Activated B cell treated with CpG ODN at 0.5 μM for 24 hours (primary cell): ENCODE results near the gene ADNP2. TPM values are rescaled to one million over a fixed set of nuclear protein-coding genes. Genes with fewer than 3 reads are reported as not detected.

Experiments used
- ATAC-seq: fragments of 200-7000 bp; cut with Tn5 transposase; one replicate; pipeline ENCODE4 v1.10.0; 2021; ENCODE audit warnings: low read depth, mild to moderate bottlenecking, moderate library complexity
- CTCF ChIA-PET: fragments of 350-600 bp; sonication (Branson Sonifier 250); formaldehyde crosslinking; loops from one replicate; lab custom pipeline; 2021; ENCODE audit warnings: antibody characterized with exemption; lab: Charles Lee
- POLR2A ChIA-PET: fragments of 350-600 bp; sonication (Branson Sonifier 250); formaldehyde crosslinking; loops from one replicate; lab custom pipeline; 2021; ENCODE audit warnings: antibody characterized with exemption; lab: Charles Lee
- DNase-seq: peaks from one replicate; pipeline ENCODE4 v3.0.0; 2022
- H3K27ac Mint-ChIP-seq: one replicate; pipeline ENCODE4 v1.8.0; 2020; ENCODE audit warnings: mixed read lengths
- H3K27me3 Mint-ChIP-seq: one replicate; pipeline ENCODE4 v1.8.0; 2021; ENCODE audit warnings: mixed read lengths
- H3K36me3 Mint-ChIP-seq: one replicate; pipeline ENCODE4 v1.8.0; 2021; ENCODE audit warnings: low read depth, mixed read lengths
- H3K4me1 Mint-ChIP-seq: one replicate; pipeline ENCODE4 v1.8.0; 2021; ENCODE audit warnings: mixed read lengths
- H3K4me3 Mint-ChIP-seq: one replicate; pipeline ENCODE4 v1.8.0; 2020; ENCODE audit warnings: mild to moderate bottlenecking, mixed read lengths
- H3K9me3 Mint-ChIP-seq: one replicate; pipeline ENCODE4 v1.8.0; 2020; ENCODE audit warnings: mixed read lengths
- intact Hi-C: fragments of 100-400 bp; cut with micrococcal nuclease; formaldehyde crosslinking; loops from one replicate; pipeline ENCODE4 v1.15.1; 2024
- total RNA-seq: library from RNA; stranded (reverse); gene quantifications from 2 replicates; pipeline ENCODE4 v1.2.3, GENCODE V29; 2022
- TF ChIP-seq, protein P1 (sequence below): fragments of 200-600 bp; IDR thresholded peaks from one replicate; pipeline ENCODE4 v1.8.0; 2022; ENCODE audit warnings: antibody characterized with exemption, mild to moderate bottlenecking

The ADNP2 gene
- total RNA-seq, 1 donor from 2014 or later = 19.7 TPM

DNA sequence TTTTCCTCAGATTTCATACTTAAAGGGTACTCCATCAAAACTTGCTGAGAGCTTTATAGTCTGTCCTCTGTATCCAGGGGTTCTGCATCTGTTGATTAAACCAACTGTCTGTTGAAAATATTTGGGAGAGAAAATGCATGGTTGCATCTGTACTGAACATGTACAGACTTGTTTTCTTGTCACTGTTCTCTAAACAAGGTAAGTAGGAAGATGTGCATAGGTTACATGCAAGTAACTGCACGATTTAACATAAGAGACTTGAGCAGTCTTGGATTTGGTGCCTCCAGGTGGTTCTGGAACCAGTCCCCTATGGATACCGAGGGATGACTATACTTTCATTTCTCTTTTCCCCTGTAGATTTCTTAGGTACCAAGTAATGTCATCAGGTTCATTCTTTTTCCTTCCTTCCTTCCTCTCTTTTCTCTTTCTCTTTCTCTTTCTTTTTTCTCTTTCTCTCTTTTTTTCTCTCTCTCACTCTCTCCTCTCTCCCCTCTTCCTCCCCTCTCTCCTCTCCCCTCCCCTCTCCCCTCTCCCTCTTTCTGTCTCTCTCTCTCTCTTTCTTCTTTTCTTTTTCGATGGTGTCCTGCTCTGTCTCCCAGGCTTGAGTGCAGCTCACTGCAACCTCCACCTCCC lies 23.2 kb downstream of the ADNP2 start:
- Mint-ChIP-seq H3K36me3 (peaks cover 60% of the 10 kb centered on the region), H3K4me3 (no peak overlapping the region), H3K27me3 (no peaks in the 10 kb centered on the region), H3K27ac (no peak overlapping the region), H3K9me3 (peaks cover 2% of the 10 kb centered on the region), H3K4me1 (no peaks in the 10 kb centered on the region)
- intact Hi-C loops = no loop called here
- DNase-seq (no peak), ATAC-seq (no peak)
- CTCF ChIA-PET = no interaction called here
- TF ChIP-seq, protein P1, sequence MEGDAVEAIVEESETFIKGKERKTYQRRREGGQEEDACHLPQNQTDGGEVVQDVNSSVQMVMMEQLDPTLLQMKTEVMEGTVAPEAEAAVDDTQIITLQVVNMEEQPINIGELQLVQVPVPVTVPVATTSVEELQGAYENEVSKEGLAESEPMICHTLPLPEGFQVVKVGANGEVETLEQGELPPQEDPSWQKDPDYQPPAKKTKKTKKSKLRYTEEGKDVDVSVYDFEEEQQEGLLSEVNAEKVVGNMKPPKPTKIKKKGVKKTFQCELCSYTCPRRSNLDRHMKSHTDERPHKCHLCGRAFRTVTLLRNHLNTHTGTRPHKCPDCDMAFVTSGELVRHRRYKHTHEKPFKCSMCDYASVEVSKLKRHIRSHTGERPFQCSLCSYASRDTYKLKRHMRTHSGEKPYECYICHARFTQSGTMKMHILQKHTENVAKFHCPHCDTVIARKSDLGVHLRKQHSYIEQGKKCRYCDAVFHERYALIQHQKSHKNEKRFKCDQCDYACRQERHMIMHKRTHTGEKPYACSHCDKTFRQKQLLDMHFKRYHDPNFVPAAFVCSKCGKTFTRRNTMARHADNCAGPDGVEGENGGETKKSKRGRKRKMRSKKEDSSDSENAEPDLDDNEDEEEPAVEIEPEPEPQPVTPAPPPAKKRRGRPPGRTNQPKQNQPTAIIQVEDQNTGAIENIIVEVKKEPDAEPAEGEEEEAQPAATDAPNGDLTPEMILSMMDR = no peak
- POLR2A ChIA-PET = no interaction called here

DNA sequence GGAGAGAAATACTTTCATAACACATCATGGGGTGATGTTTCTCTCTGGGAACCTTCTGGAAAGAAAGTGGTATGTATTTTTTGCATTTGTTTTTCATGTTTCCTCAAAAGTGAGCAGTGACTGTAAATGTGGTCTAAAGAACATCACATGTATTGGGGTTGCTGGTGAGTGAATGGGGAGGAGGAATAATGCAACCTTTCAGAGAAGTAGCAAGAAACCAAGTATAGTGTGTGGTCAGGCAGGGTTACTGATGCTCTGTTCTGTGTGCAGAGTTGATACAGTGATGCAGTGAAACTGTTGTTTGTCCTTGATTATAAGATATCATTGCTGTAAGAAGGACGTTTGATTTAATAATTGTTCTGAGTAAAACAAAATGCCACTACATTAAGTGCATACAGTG lies 24.1 kb downstream of the ADNP2 start:
- TF ChIP-seq, protein P1 = no peak
- peaks cover 62% of the 10 kb centered on the region for H3K36me3 Mint-ChIP-seq
- ChIA-PET CTCF (no interaction called here), POLR2A (no interaction called here)
- no peaks in the 10 kb centered on the region for H3K9me3 Mint-ChIP-seq
- intact Hi-C loops = no loop called here
- no peak for DNase-seq
- no peak for ATAC-seq
- H3K4me3 Mint-ChIP-seq = no peak overlapping the region
- H3K27ac Mint-ChIP-seq = no peak overlapping the region
- no peaks in the 10 kb centered on the region for H3K4me1 Mint-ChIP-seq
- no peaks in the 10 kb centered on the region for H3K27me3 Mint-ChIP-seq

DNA sequence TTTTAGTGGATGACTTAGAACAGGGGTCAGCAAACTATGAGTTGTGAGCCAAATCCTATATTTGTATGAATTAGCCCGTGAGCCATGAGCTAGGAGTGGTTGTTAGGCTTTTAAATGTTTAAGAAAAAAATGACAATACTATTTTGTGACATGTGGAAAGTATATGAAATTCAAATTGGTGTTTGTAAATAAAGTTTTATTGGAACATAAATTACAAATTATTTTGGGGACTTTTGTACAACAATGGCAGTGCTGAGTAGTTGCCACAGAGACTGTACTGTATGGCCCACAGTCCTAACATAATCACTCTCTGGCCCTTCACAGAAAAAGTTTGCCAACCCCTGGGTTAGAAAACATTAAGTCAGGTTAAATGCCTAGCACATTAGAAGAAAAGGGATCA lies 26.1 kb downstream of the ADNP2 start:
- ATAC-seq (no peak), DNase-seq (no peak)
- no peak overlapping the region for H3K27ac Mint-ChIP-seq
- H3K9me3 Mint-ChIP-seq = no peaks in the 10 kb centered on the region
- no peak overlapping the region for H3K4me3 Mint-ChIP-seq
- no peaks in the 10 kb centered on the region for H3K4me1 Mint-ChIP-seq
- ChIA-PET POLR2A (no interaction called here), CTCF (no interaction called here)
- no peaks in the 10 kb centered on the region for H3K27me3 Mint-ChIP-seq
- intact Hi-C loops = no loop called here
- peaks cover 78% of the 10 kb centered on the region for H3K36me3 Mint-ChIP-seq
- TF ChIP-seq, protein P1 = no peak

DNA sequence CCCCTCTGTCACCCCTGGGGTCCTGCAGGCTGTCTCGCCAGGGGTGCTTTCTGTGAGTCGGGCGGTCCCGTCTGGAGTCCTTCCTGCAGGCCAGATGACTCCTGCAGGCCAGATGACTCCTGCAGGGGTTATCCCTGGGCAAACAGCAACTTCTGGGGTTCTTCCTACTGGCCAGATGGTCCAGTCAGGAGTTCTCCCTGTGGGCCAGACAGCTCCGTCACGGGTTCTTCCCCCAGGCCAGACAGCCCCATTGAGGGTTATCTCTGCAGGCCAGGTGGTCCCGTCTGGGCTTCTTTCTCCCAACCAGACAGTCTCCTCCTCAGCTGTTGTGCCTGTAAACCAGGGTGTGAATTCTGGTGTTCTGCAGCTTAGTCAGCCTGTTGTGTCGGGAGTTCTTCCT lies 27.6 kb downstream of the ADNP2 start:
- Mint-ChIP-seq H3K27ac (no peak overlapping the region), H3K4me1 (no peaks in the 10 kb centered on the region), H3K36me3 (peaks cover 75% of the 10 kb centered on the region), H3K4me3 (no peak overlapping the region), H3K27me3 (no peaks in the 10 kb centered on the region), H3K9me3 (no peaks in the 10 kb centered on the region)
- ChIA-PET CTCF (interaction anchor here (1.2 kb wide), 1 partner anchor 21 kb away, joined by 3 read pairs; no protein-coding TSS in a partner anchor), POLR2A (no interaction called here)
- no peak for ATAC-seq
- intact Hi-C loops = no loop called here
- no peak for DNase-seq
- TF ChIP-seq, protein P1 = no peak

- intact Hi-C loops = no loop called here
- ATAC-seq (no peak), DNase-seq (no peak)
- Mint-ChIP-seq H3K4me3 (no peak overlapping the region), H3K27me3 (no peaks in the 10 kb centered on the region), H3K4me1 (no peaks in the 10 kb centered on the region), H3K27ac (no peak overlapping the region), H3K36me3 (peaks cover 70% of the 10 kb centered on the region), H3K9me3 (no peaks in the 10 kb centered on the region)
- POLR2A ChIA-PET = no interaction called here
- TF ChIP-seq, protein P1 = no peak
- CTCF ChIA-PET = interaction anchor here (1.2 kb wide), 1 partner anchor 21 kb away, joined by 3 read pairs; no protein-coding TSS in a partner anchor
Measured at GRCh38 chr18:80137137-80137536, 28.1 kb downstream of the ADNP2 start.
